Measurements from ENCODE around the gene PUS7L.

DNA sequence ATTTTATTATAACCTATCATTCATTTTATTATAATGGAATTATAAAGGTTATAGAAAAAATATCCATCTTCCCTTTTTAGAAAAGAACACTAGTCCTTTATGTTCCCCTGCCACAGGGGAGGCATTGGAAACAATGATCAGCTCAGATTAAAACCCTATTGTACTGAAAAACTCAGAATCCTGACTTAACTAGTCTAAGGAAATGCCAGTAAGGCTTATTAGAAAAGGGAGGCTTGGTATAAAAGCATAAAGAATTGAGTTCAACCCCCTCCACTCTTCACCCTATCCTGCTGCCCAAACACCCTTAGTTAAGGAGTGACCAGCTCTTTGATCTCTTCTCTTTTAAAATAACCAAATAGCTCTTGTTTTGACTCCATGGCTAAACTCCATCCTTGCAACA lies 36.0 kb downstream of the PUS7L start:
- TF ChIP-seq, protein P1, sequence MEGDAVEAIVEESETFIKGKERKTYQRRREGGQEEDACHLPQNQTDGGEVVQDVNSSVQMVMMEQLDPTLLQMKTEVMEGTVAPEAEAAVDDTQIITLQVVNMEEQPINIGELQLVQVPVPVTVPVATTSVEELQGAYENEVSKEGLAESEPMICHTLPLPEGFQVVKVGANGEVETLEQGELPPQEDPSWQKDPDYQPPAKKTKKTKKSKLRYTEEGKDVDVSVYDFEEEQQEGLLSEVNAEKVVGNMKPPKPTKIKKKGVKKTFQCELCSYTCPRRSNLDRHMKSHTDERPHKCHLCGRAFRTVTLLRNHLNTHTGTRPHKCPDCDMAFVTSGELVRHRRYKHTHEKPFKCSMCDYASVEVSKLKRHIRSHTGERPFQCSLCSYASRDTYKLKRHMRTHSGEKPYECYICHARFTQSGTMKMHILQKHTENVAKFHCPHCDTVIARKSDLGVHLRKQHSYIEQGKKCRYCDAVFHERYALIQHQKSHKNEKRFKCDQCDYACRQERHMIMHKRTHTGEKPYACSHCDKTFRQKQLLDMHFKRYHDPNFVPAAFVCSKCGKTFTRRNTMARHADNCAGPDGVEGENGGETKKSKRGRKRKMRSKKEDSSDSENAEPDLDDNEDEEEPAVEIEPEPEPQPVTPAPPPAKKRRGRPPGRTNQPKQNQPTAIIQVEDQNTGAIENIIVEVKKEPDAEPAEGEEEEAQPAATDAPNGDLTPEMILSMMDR (IDR thresholded peaks at IDR 0.05) = no peak
- TF ChIP-seq, protein P2, sequence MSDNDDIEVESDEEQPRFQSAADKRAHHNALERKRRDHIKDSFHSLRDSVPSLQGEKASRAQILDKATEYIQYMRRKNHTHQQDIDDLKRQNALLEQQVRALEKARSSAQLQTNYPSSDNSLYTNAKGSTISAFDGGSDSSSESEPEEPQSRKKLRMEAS (IDR thresholded peaks at IDR 0.05; ENCODE audit: low read depth) = no peak
- TF ChIP-seq TEAD4 (IDR thresholded peaks at IDR 0.05; ENCODE audit: borderline replicate concordance, insufficient read depth) (no peak), POLR2AphosphoS5 (IDR thresholded peaks at IDR 0.05; ENCODE audit: low read depth, low read length) (no peak), YY1 (IDR thresholded peaks at IDR 0.05; ENCODE audit: low read depth) (no peak), MEF2A (IDR thresholded peaks at IDR 0.05; ENCODE audit: borderline replicate concordance, low read depth) (no peak), RFX5 (IDR thresholded peaks at IDR 0.05; ENCODE audit: low read length) (no peak), SMC3 (IDR thresholded peaks at IDR 0.05; ENCODE audit: low read depth, low read length) (no peak), SIN3A (IDR thresholded peaks at IDR 0.05; ENCODE audit: borderline replicate concordance, low read depth, low read length) (no peak), NFIC (IDR thresholded peaks at IDR 0.05; ENCODE audit: borderline replicate concordance) (no peak), GATA2 (CRISPR knock-in tag; IDR thresholded peaks at IDR 0.05) (no peak)
- TF ChIP-seq, protein P3, sequence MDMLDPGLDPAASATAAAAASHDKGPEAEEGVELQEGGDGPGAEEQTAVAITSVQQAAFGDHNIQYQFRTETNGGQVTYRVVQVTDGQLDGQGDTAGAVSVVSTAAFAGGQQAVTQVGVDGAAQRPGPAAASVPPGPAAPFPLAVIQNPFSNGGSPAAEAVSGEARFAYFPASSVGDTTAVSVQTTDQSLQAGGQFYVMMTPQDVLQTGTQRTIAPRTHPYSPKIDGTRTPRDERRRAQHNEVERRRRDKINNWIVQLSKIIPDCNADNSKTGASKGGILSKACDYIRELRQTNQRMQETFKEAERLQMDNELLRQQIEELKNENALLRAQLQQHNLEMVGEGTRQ (IDR thresholded peaks at IDR 0.05; ENCODE audit: borderline replicate concordance, low read depth, low read length) = no peak
- TF ChIP-seq, protein P4, sequence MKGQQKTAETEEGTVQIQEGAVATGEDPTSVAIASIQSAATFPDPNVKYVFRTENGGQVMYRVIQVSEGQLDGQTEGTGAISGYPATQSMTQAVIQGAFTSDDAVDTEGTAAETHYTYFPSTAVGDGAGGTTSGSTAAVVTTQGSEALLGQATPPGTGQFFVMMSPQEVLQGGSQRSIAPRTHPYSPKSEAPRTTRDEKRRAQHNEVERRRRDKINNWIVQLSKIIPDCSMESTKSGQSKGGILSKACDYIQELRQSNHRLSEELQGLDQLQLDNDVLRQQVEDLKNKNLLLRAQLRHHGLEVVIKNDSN (IDR thresholded peaks at IDR 0.05; ENCODE audit: borderline replicate concordance, low read depth) = no peak
